Measurements from ENCODE around the gene PRKAG2.

The PRKAG2 gene

GRCh38 chr7:151869109-151869428 lies 7.8 kb downstream of the PRKAG2 start:
- H3K9ac ChIP-seq (ENCODE audit: low read length) = no peak overlapping the region
- no peaks in the 10 kb centered on the region for H4K20me1 ChIP-seq (ENCODE audit: insufficient read depth, low read length)
- H3K4me1 ChIP-seq (ENCODE audit: insufficient read depth, low read length, severe bottlenecking) = no peaks in the 10 kb centered on the region
- H3F3A ChIP-seq (ENCODE audit: insufficient read depth, low read length) = no peaks in the 10 kb centered on the region
- H2AFZ ChIP-seq (ENCODE audit: low read length) = no peak overlapping the region
- TF ChIP-seq CTCF (IDR thresholded peaks at IDR 0.05; ENCODE audit: low read length) (no peak), EZH2 (IDR thresholded peaks at IDR 0.05; ENCODE audit: borderline replicate concordance, low read length) (no peak)
- no peaks in the 10 kb centered on the region for H3K9me2 ChIP-seq (ENCODE audit: low read depth, low read length)
- no peaks in the 10 kb centered on the region for H3K79me2 ChIP-seq (ENCODE audit: insufficient read depth, low read length)
- H3K27me3 ChIP-seq (ENCODE audit: insufficient read depth, low read length) = no peaks in the 10 kb centered on the region
- H3K4me3 ChIP-seq (ENCODE audit: low read depth, low read length, poor library complexity, severe bottlenecking) = no peak overlapping the region
- no peak overlapping the region for H3K27ac ChIP-seq (ENCODE audit: low read depth, low read length, poor library complexity, severe bottlenecking)
- no peaks in the 10 kb centered on the region for H3K9me3 ChIP-seq (ENCODE audit: low read length)
- no peak overlapping the region for H3K4me2 ChIP-seq (ENCODE audit: low read length)
- no peaks in the 10 kb centered on the region for H3K36me3 ChIP-seq (ENCODE audit: insufficient read depth, low read length)

- Histone ChIP-seq H3K79me2 (ENCODE audit: insufficient read depth, low read length) (no peaks in the 10 kb centered on the region), H3K4me3 (ENCODE audit: low read depth, low read length, poor library complexity, severe bottlenecking) (no peak overlapping the region), H3K36me3 (ENCODE audit: insufficient read depth, low read length) (no peaks in the 10 kb centered on the region), H3K4me2 (ENCODE audit: low read length) (no peak overlapping the region), H3K27me3 (ENCODE audit: insufficient read depth, low read length) (no peaks in the 10 kb centered on the region), H3K9me3 (ENCODE audit: low read length) (no peaks in the 10 kb centered on the region), H2AFZ (ENCODE audit: low read length) (no peak overlapping the region), H3F3A (ENCODE audit: insufficient read depth, low read length) (no peaks in the 10 kb centered on the region), H3K4me1 (ENCODE audit: insufficient read depth, low read length, severe bottlenecking) (no peaks in the 10 kb centered on the region), H4K20me1 (ENCODE audit: insufficient read depth, low read length) (no peaks in the 10 kb centered on the region), H3K9me2 (ENCODE audit: low read depth, low read length) (no peaks in the 10 kb centered on the region), H3K9ac (ENCODE audit: low read length) (no peak overlapping the region), H3K27ac (ENCODE audit: low read depth, low read length, poor library complexity, severe bottlenecking) (no peak overlapping the region)
- TF ChIP-seq EZH2 (IDR thresholded peaks at IDR 0.05; ENCODE audit: borderline replicate concordance, low read length) = no peak
- TF ChIP-seq CTCF (IDR thresholded peaks at IDR 0.05; ENCODE audit: low read length) = no peak
These were observed 8.4 kb downstream of the PRKAG2 start for GRCh38 chr7:151868396-151869108.

- Histone ChIP-seq H3K4me3 (ENCODE audit: low read depth, low read length, poor library complexity, severe bottlenecking) (no peak overlapping the region), H3K9me2 (ENCODE audit: low read depth, low read length) (no peaks in the 10 kb centered on the region), H3K79me2 (ENCODE audit: insufficient read depth, low read length) (no peaks in the 10 kb centered on the region), H4K20me1 (ENCODE audit: insufficient read depth, low read length) (no peaks in the 10 kb centered on the region), H3K9me3 (ENCODE audit: low read length) (no peaks in the 10 kb centered on the region), H3K36me3 (ENCODE audit: insufficient read depth, low read length) (no peaks in the 10 kb centered on the region), H3K4me1 (ENCODE audit: insufficient read depth, low read length, severe bottlenecking) (no peaks in the 10 kb centered on the region), H3K27me3 (ENCODE audit: insufficient read depth, low read length) (no peaks in the 10 kb centered on the region), H3F3A (ENCODE audit: insufficient read depth, low read length) (no peaks in the 10 kb centered on the region), H3K27ac (ENCODE audit: low read depth, low read length, poor library complexity, severe bottlenecking) (no peak overlapping the region), H3K9ac (ENCODE audit: low read length) (no peak overlapping the region), H3K4me2 (ENCODE audit: low read length) (no peak overlapping the region), H2AFZ (ENCODE audit: low read length) (no peak overlapping the region)
- TF ChIP-seq EZH2 (IDR thresholded peaks at IDR 0.05; ENCODE audit: borderline replicate concordance, low read length) (no peak), CTCF (IDR thresholded peaks at IDR 0.05; ENCODE audit: low read length) (no peak)
These were observed 9.0 kb downstream of the PRKAG2 start for GRCh38 chr7:151867912-151868311.

All from OCI-LY1 (cell line).